HG03064 (cell line): ENCODE results near the gene VPS72.

ENCODE experiments used
- ATAC-seq: cut with Tn5 transposase; IDR thresholded peaks from one replicate; pipeline ENCODE4 v1.9.1; 2021; ENCODE audit warnings: low read depth; ENCODE audit not compliant: unreplicated experiment

The VPS72 gene

DNA sequence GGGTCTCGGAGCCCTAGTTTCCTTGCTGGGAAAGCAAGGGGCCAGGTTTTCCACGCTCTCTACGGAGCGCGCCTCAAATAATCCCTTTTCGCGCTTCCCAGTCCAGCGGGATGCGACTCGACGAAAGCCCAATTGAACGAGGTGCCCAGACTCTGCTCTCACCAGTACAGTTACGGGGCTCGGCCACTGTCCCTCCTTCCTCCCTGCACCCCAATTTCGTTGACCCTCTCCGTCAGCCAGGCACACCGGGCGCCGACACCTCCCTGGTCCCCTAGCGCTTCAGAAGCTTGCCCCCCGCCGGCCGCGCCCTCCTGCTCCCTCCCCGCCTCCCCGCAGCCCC, 44.0 kb downstream of the VPS72 start:
- peak; percentile 18 for ATAC-seq

- ATAC-seq, result no peak
Measured at GRCh38 chr1:151145304-151146071, 44.5 kb downstream of the VPS72 start.

DNA sequence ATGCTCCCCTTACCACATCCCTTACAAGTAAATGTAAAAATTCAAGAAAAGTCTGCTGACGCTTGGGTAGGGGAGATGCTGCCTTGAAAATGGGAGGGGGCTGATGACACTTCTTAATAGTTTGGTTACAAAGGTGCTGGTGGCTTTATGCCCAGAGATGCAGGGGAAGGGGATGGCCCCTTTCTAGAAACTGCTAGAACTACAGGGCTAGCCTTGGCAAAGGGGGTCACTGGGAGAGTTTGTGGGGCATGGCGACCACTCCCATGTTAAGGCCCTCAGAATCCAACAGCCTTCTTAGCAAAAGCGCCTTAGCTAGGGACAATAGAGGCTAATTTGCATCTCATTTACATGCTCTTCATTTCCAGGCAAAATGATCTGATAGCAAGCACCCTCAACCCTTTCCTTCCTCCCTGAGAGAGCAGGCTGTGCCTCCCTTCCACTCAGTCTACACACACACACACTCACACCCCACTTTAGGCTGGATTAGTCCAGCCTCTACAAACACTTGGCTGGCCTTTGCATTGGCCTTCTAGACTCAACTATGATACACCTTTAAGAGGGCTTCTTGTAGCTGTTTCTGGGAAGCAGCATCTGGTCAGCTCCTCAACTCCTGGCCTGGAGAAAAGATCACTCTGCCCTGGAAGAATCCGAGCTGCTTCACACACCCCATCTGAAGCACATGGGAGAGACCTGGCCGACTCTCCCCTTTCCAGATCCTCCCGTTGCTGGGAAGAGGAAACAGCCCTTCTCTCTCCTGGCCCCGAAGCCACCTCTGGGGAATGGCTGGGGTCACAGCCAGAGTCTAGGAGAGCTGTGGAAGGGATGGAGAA, 45.3 kb downstream of the VPS72 start:
- no peak for ATAC-seq

DNA sequence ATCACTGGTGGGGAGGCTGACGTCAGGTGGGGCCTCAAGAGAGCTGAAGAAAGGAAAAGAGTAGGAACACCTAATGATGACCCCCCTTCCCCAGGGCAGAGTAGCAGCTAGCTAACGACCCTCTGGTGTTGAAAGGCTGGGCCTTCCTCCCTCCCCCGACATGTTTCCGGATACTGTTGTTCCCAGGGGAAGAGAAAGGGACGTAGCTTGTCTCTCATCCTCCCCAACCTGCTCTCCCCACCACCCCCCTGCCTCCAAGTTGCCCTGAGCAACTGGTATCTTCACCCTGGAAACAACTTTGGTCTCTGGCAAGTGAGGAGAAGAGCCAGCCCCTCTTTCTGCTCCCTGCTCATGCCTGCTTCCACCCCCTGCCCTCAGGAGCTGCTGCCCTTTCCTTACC, 46.0 kb downstream of the VPS72 start:
- ATAC-seq, result no peak

DNA sequence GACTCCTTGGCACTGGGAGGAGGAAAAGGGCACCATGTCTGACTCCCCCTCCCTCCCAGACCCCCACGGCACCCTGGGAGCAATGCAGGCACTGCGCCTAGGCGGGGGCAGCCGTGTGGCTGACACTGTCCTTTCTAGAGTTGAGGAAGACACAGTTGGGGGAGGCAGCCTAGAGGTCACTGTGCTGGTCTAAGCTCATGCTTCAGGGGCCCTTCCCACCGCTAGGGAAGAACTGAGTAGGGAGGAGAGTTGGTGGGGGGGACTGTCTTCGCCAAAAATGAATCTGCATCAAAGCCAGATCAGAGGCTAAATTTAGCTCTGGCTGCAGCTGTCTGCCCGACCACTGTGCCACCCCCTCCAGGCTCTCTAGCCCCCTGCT, 47.0 kb downstream of the VPS72 start:
- no peak for ATAC-seq

GRCh38 chr1:151142411-151143056, 47.5 kb downstream of the VPS72 start:
- ATAC-seq, result no peak

- ATAC-seq, result no peak
Measured at GRCh38 chr1:151137789-151138188, 52.2 kb downstream of the VPS72 start.

DNA sequence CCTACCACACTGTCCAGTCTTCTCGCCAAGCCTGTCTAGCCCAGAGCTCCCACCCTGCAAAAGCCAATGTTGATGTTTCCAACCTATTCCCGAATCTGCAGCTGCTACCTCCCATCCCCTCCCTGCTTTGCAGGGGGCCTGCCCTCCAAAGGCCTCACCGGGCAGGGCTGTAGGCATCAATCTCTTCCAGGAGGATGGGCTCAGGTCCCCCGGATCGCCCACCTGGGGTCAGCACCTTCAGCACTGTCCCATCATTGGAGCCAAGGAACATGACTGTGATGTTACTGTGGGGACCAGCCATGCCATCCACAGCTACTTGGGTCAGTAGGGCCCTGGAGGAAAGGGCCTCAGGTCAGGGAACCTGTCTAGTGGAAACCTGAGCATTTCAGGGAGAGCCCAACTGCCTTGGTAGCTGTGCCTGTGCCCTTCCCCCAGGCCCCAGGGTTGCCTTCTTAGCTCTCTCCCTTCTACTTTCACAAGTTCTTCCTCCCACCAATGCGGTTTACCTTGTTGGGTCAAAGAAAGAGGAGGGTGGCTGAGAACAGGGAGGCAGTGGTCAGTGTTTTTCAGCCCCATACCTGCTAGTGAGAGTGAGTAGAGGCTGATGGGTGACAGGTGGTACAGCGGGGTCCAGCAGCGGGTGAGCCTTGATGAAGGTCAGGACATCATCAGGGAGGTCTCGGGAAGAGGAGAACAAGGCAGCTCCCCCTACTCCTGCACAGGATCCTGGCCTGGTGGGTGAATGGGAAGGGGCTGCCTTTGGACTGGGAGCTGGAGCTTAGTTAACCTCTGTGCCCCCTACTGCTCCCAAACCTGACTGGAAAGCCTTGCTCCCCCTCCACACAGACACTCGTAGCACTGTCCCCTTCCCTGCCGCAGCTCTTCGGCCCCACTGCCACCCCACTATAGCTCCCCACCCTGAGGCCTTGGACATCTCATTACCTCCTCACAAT, 54.3 kb downstream of the VPS72 start:
- ATAC-seq, result no peak

DNA sequence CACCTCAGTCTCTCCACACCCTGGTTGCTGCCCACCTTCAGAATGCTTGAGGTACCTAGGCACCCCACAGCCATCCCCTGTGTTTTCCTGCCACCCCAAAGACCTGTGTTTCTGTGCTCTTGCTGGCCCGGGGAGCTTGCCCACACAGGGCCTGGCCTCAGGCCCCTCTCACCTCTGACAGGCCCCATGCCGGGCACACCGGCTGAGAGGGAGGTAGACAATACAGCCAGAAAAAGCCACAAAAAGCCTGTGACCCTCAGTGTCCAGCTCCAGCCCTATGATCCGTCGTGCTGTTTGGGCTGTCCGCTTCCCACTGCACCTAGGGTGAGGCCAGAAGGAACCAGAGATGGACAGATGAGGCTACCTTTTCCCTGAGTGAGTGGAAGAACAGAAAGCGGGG, 55.0 kb downstream of the VPS72 start:
- ATAC-seq, result no peak

DNA sequence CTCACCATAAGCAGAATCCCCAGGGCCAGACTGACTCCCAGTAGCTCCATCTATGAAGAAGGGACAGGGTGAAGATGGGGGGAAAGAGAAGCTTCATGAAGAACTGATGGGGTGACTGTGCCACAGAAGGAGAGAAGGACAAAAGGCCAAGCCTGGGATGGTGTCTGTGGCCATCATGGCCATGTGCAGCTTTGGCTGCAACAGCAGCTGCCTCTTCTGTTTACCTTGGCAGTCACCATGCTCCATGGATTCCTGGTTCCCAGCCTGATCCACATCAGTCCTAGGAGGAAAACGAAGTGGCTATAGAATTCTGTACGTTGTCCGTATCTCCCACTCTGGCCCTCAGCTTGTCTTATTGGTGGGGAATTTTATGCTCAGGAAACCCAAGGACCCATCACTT, 55.6 kb downstream of the VPS72 start:
- ATAC-seq, result no peak

DNA sequence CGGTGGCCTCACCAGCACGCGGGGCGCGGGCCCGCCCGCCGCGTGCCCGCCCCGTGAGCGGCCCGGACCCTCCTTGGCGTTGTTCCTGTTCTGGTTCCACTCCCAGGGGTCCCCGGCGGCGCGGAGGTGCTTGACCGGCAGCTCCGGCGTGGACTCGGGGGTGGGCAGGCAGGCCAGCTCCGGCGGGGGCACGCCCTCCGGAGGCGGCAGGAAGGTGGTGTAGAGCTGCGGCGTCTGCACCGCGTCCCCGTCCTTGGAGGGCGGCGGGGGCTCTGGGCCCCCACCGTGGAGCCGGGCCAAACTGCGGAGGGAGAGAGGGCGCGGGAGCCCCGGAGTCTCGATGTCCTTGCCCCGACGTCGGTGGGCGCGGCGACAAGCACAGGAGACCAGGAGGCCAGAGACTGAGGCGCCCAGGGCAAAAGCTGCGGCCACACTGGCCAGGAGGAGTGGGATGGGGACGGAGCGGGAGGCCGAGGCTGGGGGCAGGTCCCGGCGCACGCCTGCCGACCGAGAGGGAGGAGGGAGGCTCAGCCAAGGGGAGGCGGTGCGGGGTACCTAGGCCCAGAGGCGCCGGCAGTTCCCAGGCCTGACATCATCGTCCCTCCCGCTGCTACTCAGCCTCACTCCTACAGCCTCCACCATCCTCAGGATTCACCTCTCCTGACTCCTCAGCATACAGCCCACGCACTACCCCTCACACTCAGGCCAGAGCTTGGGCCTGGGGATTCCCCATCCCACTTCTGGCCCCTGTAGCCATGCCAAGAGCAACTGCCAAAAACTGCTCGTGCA, 56.8 kb downstream of the VPS72 start:
- no peak for ATAC-seq

DNA sequence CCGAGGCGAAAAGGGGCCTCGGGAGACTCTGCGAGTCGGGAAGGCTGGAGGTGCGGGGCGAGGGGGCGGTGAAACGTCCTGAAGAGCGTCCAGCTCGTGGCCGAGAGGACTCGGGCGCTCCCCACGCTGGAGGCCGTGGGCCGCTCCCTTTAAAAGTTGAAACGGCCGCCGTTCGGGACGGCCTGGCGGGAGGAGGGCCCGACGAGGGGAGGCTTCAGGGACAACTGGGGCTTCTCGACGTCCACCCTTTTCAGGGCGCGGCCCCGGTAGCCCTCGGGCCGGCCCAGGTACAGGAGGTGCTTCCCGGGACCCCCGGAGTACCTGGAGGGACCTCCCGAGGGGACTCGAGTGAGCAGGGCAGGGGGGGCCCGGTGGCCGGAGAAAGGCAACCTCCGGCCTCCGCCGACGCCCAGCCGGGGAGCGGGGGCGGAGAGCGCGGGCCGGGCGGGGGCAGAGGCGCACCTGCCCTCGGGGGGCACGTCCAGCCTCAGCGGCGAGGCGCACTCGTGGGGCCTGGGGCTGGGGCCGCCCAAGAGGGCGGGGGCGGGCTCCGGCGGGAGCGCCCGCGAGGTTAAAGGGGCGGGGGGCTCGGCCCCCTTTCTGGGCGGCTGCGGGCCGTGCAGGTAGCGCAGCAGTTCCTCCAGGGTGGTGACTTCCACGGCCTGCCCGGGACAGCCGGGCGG, 57.5 kb downstream of the VPS72 start:
- ATAC-seq, result no peak

DNA sequence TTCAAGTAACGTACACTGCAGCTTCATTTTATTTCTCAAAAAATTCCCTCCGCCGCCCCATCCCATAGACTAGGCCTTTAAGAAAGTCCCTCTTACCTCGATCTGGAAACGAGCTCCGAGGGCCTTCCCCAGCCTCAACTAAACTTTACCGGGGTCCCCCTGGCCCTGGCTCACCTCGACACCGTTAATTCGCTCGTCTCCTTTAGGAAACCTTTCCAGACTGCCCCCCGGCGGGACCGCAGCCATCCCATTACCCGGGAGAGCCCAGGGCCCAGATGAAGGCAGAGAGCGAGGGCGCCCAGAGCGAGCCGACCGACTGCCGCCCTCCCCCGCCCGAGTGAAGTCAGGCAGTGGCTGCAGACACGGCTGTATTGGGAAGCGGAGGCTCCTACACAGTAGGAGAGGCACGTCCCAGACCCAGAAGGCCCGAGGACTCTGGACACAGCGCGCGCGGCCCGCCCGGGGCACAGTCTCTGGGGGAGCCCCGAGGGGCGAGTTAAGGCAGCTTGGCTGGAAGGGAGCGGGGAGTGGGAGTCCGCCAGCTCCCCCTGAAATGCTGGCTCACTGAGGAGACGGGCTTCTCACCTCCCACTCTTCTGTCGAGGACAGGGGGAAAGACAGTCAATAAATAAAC, 58.2 kb downstream of the VPS72 start:
- no peak for ATAC-seq

- peak; percentile 80 for ATAC-seq
Measured at GRCh38 chr1:151130987-151131586, 58.9 kb downstream of the VPS72 start.

GRCh38 chr1:151128800-151129199, 61.2 kb downstream of the VPS72 start:
- ATAC-seq, result no peak
